Measurements from ENCODE around the gene SHISAL1.

SHISAL1 gene

GRCh38 chr22:44271010-44271500 lies 41.7 kb downstream of the SHISAL1 start:
- Histone ChIP-seq H3K9ac (ENCODE audit: low read length) (no peak overlapping the region), H3K36me3 (ENCODE audit: insufficient read depth, low read length) (no peaks in the 10 kb centered on the region), H3K4me3 (ENCODE audit: low read depth in 1 of 2, low read length in 2 of 2) (no peak overlapping the region), H3K9me3 (ENCODE audit: low read length) (no peaks in the 10 kb centered on the region), H3K27me3 (ENCODE audit: control insufficient read depth in 1 of 2, insufficient read depth in 2 of 2, low read length in 2 of 2) (no peaks in the 10 kb centered on the region), H3K4me1 (ENCODE audit: insufficient read depth, low read length) (peaks cover 40% of the 10 kb centered on the region), H3K27ac (ENCODE audit: low read depth, low read length) (no peak overlapping the region)

- Histone ChIP-seq H3K4me3 (ENCODE audit: low read depth in 1 of 2, low read length in 2 of 2) (no peak overlapping the region), H3K27ac (ENCODE audit: low read depth, low read length) (no peak overlapping the region), H3K9ac (ENCODE audit: low read length) (no peak overlapping the region), H3K9me3 (ENCODE audit: low read length) (no peaks in the 10 kb centered on the region), H3K36me3 (ENCODE audit: insufficient read depth, low read length) (no peaks in the 10 kb centered on the region), H3K27me3 (ENCODE audit: control insufficient read depth in 1 of 2, insufficient read depth in 2 of 2, low read length in 2 of 2) (no peaks in the 10 kb centered on the region), H3K4me1 (ENCODE audit: insufficient read depth, low read length) (peaks cover 40% of the 10 kb centered on the region)
Measured at GRCh38 chr22:44270556-44270880, 42.2 kb downstream of the SHISAL1 start.

DNA sequence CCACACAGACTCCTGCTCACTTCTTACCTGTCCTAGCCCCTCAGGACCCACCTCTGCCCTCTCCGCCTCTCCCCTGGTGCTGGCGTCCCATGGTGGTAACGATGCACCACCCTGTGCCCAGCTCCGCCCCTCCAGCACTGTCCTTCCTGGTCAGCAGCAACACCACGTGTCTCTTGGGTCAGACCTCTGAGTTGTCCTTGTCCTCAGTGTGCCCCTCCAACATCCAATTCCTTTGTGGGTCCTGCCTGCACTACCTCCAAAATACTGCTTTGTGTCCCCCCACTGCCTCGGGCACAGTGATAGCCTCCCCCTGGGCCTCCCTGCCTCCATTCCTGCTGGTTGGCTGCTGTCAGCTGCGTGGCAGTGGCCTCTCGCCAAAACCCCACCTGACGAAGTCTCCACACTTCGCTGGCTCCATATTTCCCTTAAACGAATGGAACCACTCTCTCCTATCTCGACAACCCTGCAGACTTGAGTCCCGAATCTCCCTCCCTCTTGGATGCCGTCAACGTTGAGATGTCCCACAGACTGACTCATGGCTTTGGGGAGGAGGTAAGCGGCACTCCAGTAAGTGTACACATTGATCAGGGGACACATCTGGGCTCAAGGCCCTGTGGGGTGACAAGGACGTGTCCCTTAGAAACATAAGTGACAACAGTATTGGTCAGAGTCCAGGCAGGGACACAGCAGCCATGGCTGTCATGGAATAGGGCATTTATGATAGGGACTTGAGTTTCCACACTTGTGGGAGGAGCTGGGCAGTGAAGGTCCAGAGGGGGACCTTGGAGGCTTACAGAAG lies 42.8 kb downstream of the SHISAL1 start:
- Histone ChIP-seq H3K36me3 (ENCODE audit: insufficient read depth, low read length) (no peaks in the 10 kb centered on the region), H3K27me3 (ENCODE audit: control insufficient read depth in 1 of 2, insufficient read depth in 2 of 2, low read length in 2 of 2) (no peaks in the 10 kb centered on the region), H3K9ac (ENCODE audit: low read length) (no peak overlapping the region), H3K9me3 (ENCODE audit: low read length) (no peaks in the 10 kb centered on the region), H3K4me3 (ENCODE audit: low read depth in 1 of 2, low read length in 2 of 2) (no peak overlapping the region), H3K27ac (ENCODE audit: low read depth, low read length) (no peak overlapping the region), H3K4me1 (ENCODE audit: insufficient read depth, low read length) (peaks cover 35% of the 10 kb centered on the region)

- Histone ChIP-seq H3K27me3 (ENCODE audit: control insufficient read depth in 1 of 2, insufficient read depth in 2 of 2, low read length in 2 of 2) (no peaks in the 10 kb centered on the region), H3K27ac (ENCODE audit: low read depth, low read length) (no peak overlapping the region), H3K4me1 (ENCODE audit: insufficient read depth, low read length) (peaks cover 27% of the 10 kb centered on the region), H3K9ac (ENCODE audit: low read length) (no peak overlapping the region), H3K36me3 (ENCODE audit: insufficient read depth, low read length) (no peaks in the 10 kb centered on the region), H3K4me3 (ENCODE audit: low read depth in 1 of 2, low read length in 2 of 2) (no peak overlapping the region), H3K9me3 (ENCODE audit: low read length) (no peaks in the 10 kb centered on the region)
Measured at GRCh38 chr22:44269117-44269498, 43.6 kb downstream of the SHISAL1 start.

- Histone ChIP-seq H3K36me3 (ENCODE audit: insufficient read depth, low read length) (no peaks in the 10 kb centered on the region), H3K4me3 (ENCODE audit: low read depth in 1 of 2, low read length in 2 of 2) (no peak overlapping the region), H3K9me3 (ENCODE audit: low read length) (no peaks in the 10 kb centered on the region), H3K4me1 (ENCODE audit: insufficient read depth, low read length) (peaks cover 25% of the 10 kb centered on the region), H3K27ac (ENCODE audit: low read depth, low read length) (no peak overlapping the region), H3K9ac (ENCODE audit: low read length) (no peak overlapping the region), H3K27me3 (ENCODE audit: control insufficient read depth in 1 of 2, insufficient read depth in 2 of 2, low read length in 2 of 2) (no peaks in the 10 kb centered on the region)
Measured at GRCh38 chr22:44268431-44269116, 44.2 kb downstream of the SHISAL1 start.

GRCh38 chr22:44267856-44268255 lies 44.9 kb downstream of the SHISAL1 start:
- Histone ChIP-seq H3K27ac (ENCODE audit: low read depth, low read length) (no peak overlapping the region), H3K9ac (ENCODE audit: low read length) (no peak overlapping the region)

DNA sequence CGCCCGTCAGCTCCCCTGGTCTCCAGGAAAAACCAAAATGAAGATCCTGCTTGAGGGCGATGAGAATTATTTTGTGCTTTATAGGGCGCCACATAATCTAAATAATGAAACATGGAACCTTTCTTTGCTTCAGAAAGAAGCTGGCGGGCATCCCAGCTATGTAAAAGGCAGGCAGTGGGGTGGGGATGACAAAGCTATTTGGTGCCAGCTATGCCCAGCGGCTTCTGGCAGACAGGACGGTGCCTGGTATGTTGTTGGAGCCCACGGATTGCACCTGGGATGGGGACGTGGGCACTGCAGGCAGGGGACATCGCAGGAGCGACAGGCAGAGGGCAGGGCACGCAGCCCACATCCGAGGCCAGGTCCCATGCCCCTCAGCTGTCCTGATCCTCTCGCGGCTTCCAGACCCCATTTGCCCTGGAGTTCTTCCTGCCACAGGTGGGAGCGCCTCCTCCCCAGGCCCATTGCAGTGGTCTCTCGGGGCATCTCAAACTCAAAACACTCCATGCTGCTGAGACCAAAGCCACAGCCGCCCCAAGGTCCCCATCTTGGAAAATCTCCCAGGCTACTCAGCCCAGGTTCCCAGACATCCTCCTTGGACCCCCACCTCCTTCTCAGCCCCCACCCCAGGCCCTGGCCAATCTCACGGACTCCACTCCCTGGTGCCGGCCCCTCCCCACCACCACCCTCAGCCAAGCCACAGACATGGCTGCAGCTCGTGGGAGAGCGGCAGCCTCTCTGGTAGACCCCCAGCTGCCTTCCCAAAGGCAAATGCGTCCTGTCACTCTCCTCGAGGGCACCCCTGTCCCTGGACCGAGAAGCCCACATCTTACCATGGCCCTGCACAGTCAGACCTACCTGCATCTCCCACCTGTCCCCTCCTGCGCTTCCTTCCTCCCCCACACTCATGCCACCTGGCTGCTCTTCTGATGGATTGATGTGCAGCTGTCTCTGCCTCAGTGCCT lies 45.7 kb downstream of the SHISAL1 start:
- no peaks in the 10 kb centered on the region for H3K27me3 ChIP-seq (ENCODE audit: control insufficient read depth in 1 of 2, insufficient read depth in 2 of 2, low read length in 2 of 2)
- no peak overlapping the region for H3K27ac ChIP-seq (ENCODE audit: low read depth, low read length)
- peaks cover 22% of the 10 kb centered on the region for H3K4me1 ChIP-seq (ENCODE audit: insufficient read depth, low read length)
- no peak overlapping the region for H3K9ac ChIP-seq (ENCODE audit: low read length)
- H3K36me3 ChIP-seq (ENCODE audit: insufficient read depth, low read length), result no peaks in the 10 kb centered on the region
- H3K4me3 ChIP-seq (ENCODE audit: low read depth in 1 of 2, low read length in 2 of 2), result no peak overlapping the region
- no peaks in the 10 kb centered on the region for H3K9me3 ChIP-seq (ENCODE audit: low read length)

More at GRCh38 chr22:44267856-44268255, 44.9 kb downstream of the SHISAL1 start:
- no peaks in the 10 kb centered on the region for H3K27me3 ChIP-seq (ENCODE audit: control insufficient read depth in 1 of 2, insufficient read depth in 2 of 2, low read length in 2 of 2)
- no peaks in the 10 kb centered on the region for H3K9me3 ChIP-seq (ENCODE audit: low read length)
- peaks cover 24% of the 10 kb centered on the region for H3K4me1 ChIP-seq (ENCODE audit: insufficient read depth, low read length)
- no peaks in the 10 kb centered on the region for H3K36me3 ChIP-seq (ENCODE audit: insufficient read depth, low read length)
- no peak overlapping the region for H3K4me3 ChIP-seq (ENCODE audit: low read depth in 1 of 2, low read length in 2 of 2)

DNA sequence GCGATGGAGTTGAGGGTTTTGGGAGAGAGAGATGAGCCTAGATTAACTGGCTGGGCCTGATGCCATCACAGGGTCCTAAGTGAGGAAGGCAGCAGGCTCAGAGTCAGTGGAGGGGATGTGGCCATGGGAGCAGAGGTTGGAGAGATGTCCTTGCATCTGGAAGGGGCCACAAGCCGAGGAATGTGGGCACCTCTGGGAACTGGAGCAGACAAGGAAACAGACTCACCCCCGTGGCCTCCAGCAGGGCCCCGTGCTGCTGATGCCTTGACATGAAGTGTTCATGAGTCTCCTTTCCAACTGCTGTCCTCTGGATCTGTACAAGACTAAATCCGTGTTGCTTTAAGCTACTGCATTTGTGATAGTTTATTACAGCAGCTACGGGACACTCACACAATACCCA lies 49.2 kb downstream of the SHISAL1 start:
- Histone ChIP-seq H3K4me1 (ENCODE audit: insufficient read depth, low read length) (peaks cover 15% of the 10 kb centered on the region), H3K36me3 (ENCODE audit: insufficient read depth, low read length) (no peaks in the 10 kb centered on the region), H3K4me3 (ENCODE audit: low read depth in 1 of 2, low read length in 2 of 2) (no peak overlapping the region), H3K9me3 (ENCODE audit: low read length) (no peaks in the 10 kb centered on the region), H3K27ac (ENCODE audit: low read depth, low read length) (no peak overlapping the region), H3K9ac (ENCODE audit: low read length) (no peak overlapping the region), H3K27me3 (ENCODE audit: control insufficient read depth in 1 of 2, insufficient read depth in 2 of 2, low read length in 2 of 2) (no peaks in the 10 kb centered on the region)

GRCh38 chr22:44261861-44262595 lies 50.7 kb downstream of the SHISAL1 start:
- H3K27me3 ChIP-seq (ENCODE audit: control insufficient read depth in 1 of 2, insufficient read depth in 2 of 2, low read length in 2 of 2), result no peaks in the 10 kb centered on the region
- H3K4me3 ChIP-seq (ENCODE audit: low read depth in 1 of 2, low read length in 2 of 2), result no peak overlapping the region
- no peak overlapping the region for H3K9ac ChIP-seq (ENCODE audit: low read length)
- H3K27ac ChIP-seq (ENCODE audit: low read depth, low read length), result no peak overlapping the region
- H3K9me3 ChIP-seq (ENCODE audit: low read length), result no peaks in the 10 kb centered on the region
- peaks cover 7% of the 10 kb centered on the region for H3K4me1 ChIP-seq (ENCODE audit: insufficient read depth, low read length)
- H3K36me3 ChIP-seq (ENCODE audit: insufficient read depth, low read length), result no peaks in the 10 kb centered on the region

- no peak overlapping the region for H3K27ac ChIP-seq (ENCODE audit: low read depth, low read length)
- H3K9ac ChIP-seq (ENCODE audit: low read length), result no peak overlapping the region
- no peaks in the 10 kb centered on the region for H3K4me1 ChIP-seq (ENCODE audit: insufficient read depth, low read length)
- H3K27me3 ChIP-seq (ENCODE audit: control insufficient read depth in 1 of 2, insufficient read depth in 2 of 2, low read length in 2 of 2), result no peaks in the 10 kb centered on the region
- no peak overlapping the region for H3K4me3 ChIP-seq (ENCODE audit: low read depth in 1 of 2, low read length in 2 of 2)
- no peaks in the 10 kb centered on the region for H3K9me3 ChIP-seq (ENCODE audit: low read length)
- no peaks in the 10 kb centered on the region for H3K36me3 ChIP-seq (ENCODE audit: insufficient read depth, low read length)
Measured at GRCh38 chr22:44261164-44261860, 51.4 kb downstream of the SHISAL1 start.
